RWPE1 (cell line): ENCODE measurements around the gene RNF144B.

Source experiments
- CTCF ChIA-PET: fragments of 350-600 bp; sonication (Branson Sonifier 250); formaldehyde crosslinking; extraction: SDS; loops from one replicate; lab custom pipeline; 2021; lab: Yijun Ruan, JAX
- POLR2A ChIA-PET: fragments of 400-600 bp; formaldehyde crosslinking; extraction: SDS; loops from one replicate; lab custom pipeline; 2020; ENCODE audit warnings: antibody characterized with exemption; ENCODE audit not compliant: low non-redundant PET; lab: Yijun Ruan, JAX
- DNase-seq: peaks from one replicate; pipeline ENCODE4 v3.0.0; 2012; ENCODE audit warnings: low spot score
- H3K27ac ChIP-seq: fragments of 450-650 bp; 2 replicates; pipeline ENCODE4 v1.5.1; 2017
- TF ChIP-seq, protein P1 (sequence below): fragments of 450-650 bp; conservative IDR thresholded peaks from 2 replicates; pipeline ENCODE4 v1.5.1; 2017; ENCODE audit warnings: low read depth, mild to moderate bottlenecking

Gene RNF144B

DNA sequence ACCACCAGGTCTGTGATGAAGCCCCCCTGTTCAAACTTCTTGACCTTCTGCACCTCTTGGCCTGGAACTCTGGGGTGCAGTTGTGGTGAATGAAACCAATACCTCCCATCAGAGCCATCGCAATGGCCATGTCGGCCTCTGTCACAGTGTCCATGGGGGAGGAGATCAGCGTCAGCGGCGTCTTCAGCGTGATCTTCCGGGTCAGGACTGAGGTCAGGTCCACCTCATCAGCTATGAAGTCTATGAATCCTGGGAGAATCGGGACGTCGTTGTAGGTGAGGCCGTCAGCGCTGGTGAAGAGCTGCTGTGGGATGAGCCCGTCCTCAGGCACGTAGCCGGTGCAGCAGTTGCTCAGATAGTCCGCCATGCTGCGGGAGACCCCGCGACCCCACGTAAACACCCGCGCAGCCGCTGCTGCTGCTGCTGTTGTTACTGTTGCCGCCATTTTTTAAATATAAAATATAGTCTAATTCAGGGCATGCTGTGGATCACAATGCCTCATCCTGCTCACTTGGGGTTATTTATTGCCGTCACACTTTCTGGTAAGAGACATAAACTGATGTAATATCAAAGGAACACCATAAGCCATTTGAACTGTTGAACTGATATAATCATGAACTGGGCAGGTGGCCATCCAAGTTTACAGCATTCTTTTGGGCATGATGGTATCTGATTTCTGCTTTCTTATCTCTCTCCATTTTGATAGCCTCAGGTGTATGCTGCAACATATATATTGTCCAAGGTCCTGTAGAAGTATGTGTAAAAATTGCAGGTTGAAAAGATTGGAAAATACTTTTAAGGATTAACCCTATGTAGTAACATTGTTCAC lies 18.7 kb upstream of the RNF144B start:
- CTCF ChIA-PET = interaction anchor here (0.6 kb wide), 2 partner anchors 11 to 19 kb away, joined by 3 to 5 read pairs; partner anchors contain the start of gene RNF144B
- no peak overlapping the region for H3K27ac ChIP-seq
- TF ChIP-seq, protein P1, sequence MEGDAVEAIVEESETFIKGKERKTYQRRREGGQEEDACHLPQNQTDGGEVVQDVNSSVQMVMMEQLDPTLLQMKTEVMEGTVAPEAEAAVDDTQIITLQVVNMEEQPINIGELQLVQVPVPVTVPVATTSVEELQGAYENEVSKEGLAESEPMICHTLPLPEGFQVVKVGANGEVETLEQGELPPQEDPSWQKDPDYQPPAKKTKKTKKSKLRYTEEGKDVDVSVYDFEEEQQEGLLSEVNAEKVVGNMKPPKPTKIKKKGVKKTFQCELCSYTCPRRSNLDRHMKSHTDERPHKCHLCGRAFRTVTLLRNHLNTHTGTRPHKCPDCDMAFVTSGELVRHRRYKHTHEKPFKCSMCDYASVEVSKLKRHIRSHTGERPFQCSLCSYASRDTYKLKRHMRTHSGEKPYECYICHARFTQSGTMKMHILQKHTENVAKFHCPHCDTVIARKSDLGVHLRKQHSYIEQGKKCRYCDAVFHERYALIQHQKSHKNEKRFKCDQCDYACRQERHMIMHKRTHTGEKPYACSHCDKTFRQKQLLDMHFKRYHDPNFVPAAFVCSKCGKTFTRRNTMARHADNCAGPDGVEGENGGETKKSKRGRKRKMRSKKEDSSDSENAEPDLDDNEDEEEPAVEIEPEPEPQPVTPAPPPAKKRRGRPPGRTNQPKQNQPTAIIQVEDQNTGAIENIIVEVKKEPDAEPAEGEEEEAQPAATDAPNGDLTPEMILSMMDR = no peak
- POLR2A ChIA-PET = no interaction called here
- DNase-seq = no peak

DNA sequence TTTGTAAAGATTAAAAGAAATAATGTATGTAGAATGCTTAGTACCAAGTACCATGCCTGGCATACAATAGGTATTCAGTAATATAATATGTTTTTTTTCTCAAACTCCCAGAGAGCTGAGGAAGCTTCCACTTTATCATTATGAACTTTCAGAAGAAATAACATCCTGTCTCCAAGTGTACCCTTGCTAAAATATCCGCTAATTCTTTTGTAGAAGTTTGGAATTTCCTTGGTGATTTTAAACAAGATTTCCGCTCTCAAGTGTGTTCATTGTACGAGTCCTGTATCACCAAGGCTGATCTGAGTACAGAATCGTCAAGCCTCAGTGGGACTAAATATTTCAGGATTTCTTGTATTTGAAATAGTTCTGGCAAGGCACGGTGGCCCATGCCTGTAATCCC lies 16.1 kb upstream of the RNF144B start:
- TF ChIP-seq, protein P1 = no peak
- DNase-seq = no peak
- H3K27ac ChIP-seq = no peak overlapping the region
- ChIA-PET CTCF (no interaction called here), POLR2A (interaction anchor here (0.6 kb wide), 1 partner anchor 15 kb away, joined by 3 read pairs; no protein-coding TSS in a partner anchor)

DNA sequence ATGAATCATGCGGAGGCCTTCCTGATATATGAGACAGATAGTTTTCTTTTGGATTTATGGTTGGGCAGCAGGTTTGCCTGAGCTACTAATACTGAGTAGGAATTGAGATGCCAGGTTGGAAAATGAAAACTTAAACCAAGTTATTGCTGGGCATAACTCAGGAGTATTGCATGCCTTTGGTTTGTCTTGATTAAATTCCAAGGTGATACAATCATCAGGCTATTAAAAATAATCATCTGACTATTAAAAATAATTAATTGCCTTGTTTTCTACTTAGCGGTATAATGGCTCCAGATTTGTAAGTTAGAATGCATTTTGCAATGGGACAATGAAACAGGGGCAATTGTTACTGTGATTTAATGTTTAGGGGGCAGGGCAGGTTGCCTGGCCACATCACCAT lies 15.5 kb upstream of the RNF144B start:
- TF ChIP-seq, protein P1 = no peak
- no peak for DNase-seq
- POLR2A ChIA-PET = no interaction called here
- H3K27ac ChIP-seq = no peak overlapping the region
- CTCF ChIA-PET = no interaction called here

DNA sequence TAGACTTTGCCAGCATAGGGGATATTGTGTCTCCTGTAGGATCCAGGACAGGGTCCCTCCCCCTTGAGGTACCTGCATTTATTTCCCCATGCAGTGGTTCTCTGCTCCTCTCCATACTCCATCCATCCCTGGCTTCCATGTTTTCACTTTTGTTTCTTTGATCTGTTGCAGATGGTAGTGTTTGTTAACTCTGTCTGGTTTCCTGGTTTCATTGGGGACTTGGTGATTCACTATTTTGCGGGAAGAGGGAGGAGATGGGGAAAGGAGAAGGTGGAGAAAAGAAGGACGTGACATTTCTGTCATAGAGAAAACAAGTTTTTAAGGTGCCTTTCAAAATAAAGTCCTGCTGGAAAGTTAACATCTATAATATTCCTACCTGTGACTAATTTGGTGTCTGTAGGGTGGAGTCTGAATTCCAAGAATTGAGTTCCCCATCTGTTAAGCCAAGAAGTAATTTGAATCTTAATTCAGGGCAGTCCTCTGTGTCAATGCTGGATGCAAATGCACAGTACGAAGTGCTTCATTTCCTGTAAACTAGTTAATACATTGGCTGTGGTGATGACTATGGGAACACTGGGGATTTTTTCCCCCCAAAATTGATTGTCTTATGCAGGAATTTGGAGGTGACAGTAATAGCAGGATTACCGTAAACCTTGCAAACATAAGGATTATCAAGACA lies 6.9 kb upstream of the RNF144B start:
- H3K27ac ChIP-seq = no peak overlapping the region
- ChIA-PET POLR2A (no interaction called here), CTCF (no interaction called here)
- TF ChIP-seq, protein P1 = no peak
- no peak for DNase-seq

DNA sequence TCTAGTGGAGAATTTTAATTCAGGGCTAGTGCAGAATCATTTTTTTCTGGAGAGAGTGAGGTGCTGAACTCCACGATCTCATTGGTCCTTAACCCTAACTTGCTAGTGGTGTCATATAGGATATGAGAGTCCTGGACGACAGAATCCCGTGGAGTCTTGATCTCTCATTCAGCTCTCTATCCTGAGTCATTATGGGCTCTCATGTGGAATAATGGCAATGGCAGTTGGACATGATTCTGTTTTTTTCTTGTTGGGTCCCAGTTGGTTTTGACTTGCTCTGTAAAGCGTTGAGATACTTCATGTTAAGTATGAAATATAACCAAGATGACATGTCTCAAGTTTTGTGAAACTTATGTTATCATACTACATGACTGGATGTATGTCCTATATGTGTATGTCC lies 6.3 kb upstream of the RNF144B start:
- POLR2A ChIA-PET = no interaction called here
- no peak overlapping the region for H3K27ac ChIP-seq
- DNase-seq = no peak
- TF ChIP-seq, protein P1 = no peak
- CTCF ChIA-PET = interaction anchor here (0.6 kb wide), 1 partner anchor 61 kb away, joined by 8 read pairs; no protein-coding TSS in a partner anchor

DNA sequence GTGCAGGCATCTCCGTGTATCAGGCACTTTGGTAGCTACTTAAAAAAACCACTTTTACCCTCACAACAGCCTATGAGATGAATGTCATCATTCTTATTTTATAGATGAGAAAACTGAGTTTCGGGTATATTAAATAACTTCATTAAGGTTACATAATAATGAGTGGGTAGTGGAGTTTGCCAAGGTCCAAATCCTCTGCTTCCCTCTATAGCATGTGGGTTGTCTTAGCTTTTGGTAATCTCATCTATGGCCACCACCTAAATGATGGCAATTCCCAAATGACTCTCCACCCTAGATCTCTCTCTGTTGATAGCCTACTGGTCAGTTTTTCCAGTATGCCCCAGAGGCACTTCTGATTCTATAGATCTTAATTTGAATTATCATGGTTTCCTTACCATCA lies 3.7 kb upstream of the RNF144B start:
- no peak overlapping the region for H3K27ac ChIP-seq
- ChIA-PET CTCF (interaction anchor here (0.7 kb wide), 1 partner anchor 1027 kb away, joined by 5 read pairs; no protein-coding TSS in a partner anchor), POLR2A (no interaction called here)
- TF ChIP-seq, protein P1 = no peak
- no peak for DNase-seq
